ENCODE results near the gene PCK2. TPM values are rescaled to one million over a fixed set of nuclear protein-coding genes. Genes with fewer than 3 reads are reported as not detected.

Gene PCK2
- total RNA-seq, 1 donor from 2014 or later: 126 TPM

- Mint-ChIP-seq H3K27me3 (ENCODE audit: low read depth) (peaks cover 15% of the 10 kb centered on the region), H3K27ac (ENCODE audit: unreplicated experiment) (no peak overlapping the region), H3K36me3 (ENCODE audit: low read depth) (no peaks in the 10 kb centered on the region), H3K9me3 (ENCODE audit: low read depth) (no peaks in the 10 kb centered on the region), H3K4me1 (ENCODE audit: low read depth) (no peaks in the 10 kb centered on the region), H3K4me3 (ENCODE audit: unreplicated experiment) (no peak overlapping the region)
- no peak for DNase-seq (ENCODE audit: low spot score)
- no peak for TF ChIP-seq CTCF (IDR thresholded peaks at IDR 0.05)
Observed at GRCh38 chr14:24059841-24060388, 34.2 kb upstream of the PCK2 start.

GRCh38 chr14:24060443-24060842 is 33.7 kb upstream of the PCK2 start:
- no peak overlapping the region for H3K27ac Mint-ChIP-seq (ENCODE audit: unreplicated experiment)
- no peaks in the 10 kb centered on the region for H3K9me3 Mint-ChIP-seq (ENCODE audit: low read depth)
- peaks cover 15% of the 10 kb centered on the region for H3K27me3 Mint-ChIP-seq (ENCODE audit: low read depth)
- TF ChIP-seq CTCF (IDR thresholded peaks at IDR 0.05): no peak
- DNase-seq (ENCODE audit: low spot score): no peak
- H3K36me3 Mint-ChIP-seq (ENCODE audit: low read depth): no peaks in the 10 kb centered on the region
- H3K4me1 Mint-ChIP-seq (ENCODE audit: low read depth): no peaks in the 10 kb centered on the region
- H3K4me3 Mint-ChIP-seq (ENCODE audit: unreplicated experiment): no peak overlapping the region

- H3K27ac Mint-ChIP-seq (ENCODE audit: unreplicated experiment): no peak overlapping the region
- DNase-seq (ENCODE audit: low spot score): no peak
- H3K4me1 Mint-ChIP-seq (ENCODE audit: low read depth): no peaks in the 10 kb centered on the region
- TF ChIP-seq CTCF (IDR thresholded peaks at IDR 0.05): no peak
- H3K9me3 Mint-ChIP-seq (ENCODE audit: low read depth): no peaks in the 10 kb centered on the region
- no peaks in the 10 kb centered on the region for H3K36me3 Mint-ChIP-seq (ENCODE audit: low read depth)
- H3K4me3 Mint-ChIP-seq (ENCODE audit: unreplicated experiment): no peak overlapping the region
- H3K27me3 Mint-ChIP-seq (ENCODE audit: low read depth): peaks cover 16% of the 10 kb centered on the region
Observed at GRCh38 chr14:24060984-24061913, 32.9 kb upstream of the PCK2 start.

- no peaks in the 10 kb centered on the region for H3K4me1 Mint-ChIP-seq (ENCODE audit: low read depth)
- no peaks in the 10 kb centered on the region for H3K9me3 Mint-ChIP-seq (ENCODE audit: low read depth)
- no peak overlapping the region for H3K27ac Mint-ChIP-seq (ENCODE audit: unreplicated experiment)
- no peaks in the 10 kb centered on the region for H3K36me3 Mint-ChIP-seq (ENCODE audit: low read depth)
- DNase-seq (ENCODE audit: low spot score): no peak
- no peak for TF ChIP-seq CTCF (IDR thresholded peaks at IDR 0.05)
- H3K27me3 Mint-ChIP-seq (ENCODE audit: low read depth): peaks cover 14% of the 10 kb centered on the region
- no peak overlapping the region for H3K4me3 Mint-ChIP-seq (ENCODE audit: unreplicated experiment)
Observed at GRCh38 chr14:24062216-24062980, 31.7 kb upstream of the PCK2 start.

- H3K4me1 Mint-ChIP-seq (ENCODE audit: low read depth): no peaks in the 10 kb centered on the region
- H3K36me3 Mint-ChIP-seq (ENCODE audit: low read depth): no peaks in the 10 kb centered on the region
- H3K27me3 Mint-ChIP-seq (ENCODE audit: low read depth): peaks cover 14% of the 10 kb centered on the region
- no peak overlapping the region for H3K27ac Mint-ChIP-seq (ENCODE audit: unreplicated experiment)
- no peak for DNase-seq (ENCODE audit: low spot score)
- no peaks in the 10 kb centered on the region for H3K9me3 Mint-ChIP-seq (ENCODE audit: low read depth)
- no peak for TF ChIP-seq CTCF (IDR thresholded peaks at IDR 0.05)
- no peak overlapping the region for H3K4me3 Mint-ChIP-seq (ENCODE audit: unreplicated experiment)
Observed at GRCh38 chr14:24063263-24063836, 30.8 kb upstream of the PCK2 start.

Measured in chondrocyte (in vitro differentiated cells).